Breast epithelium (tissue), 4 donors: ENCODE data around the gene SPTLC2. TPM values are rescaled to one million over a fixed set of nuclear protein-coding genes. Genes with fewer than 3 reads are reported as not detected.

Experiments used
- DNase-seq, 2 donors: peaks; one replicate each; pipeline ENCODE4 v3.0.0-alpha.2; 2019; ENCODE audit warnings: low spot score in 2 of 2
- H3K27ac ChIP-seq, 2 donors: fragments of 200-600 bp; sonication (generic) in 1 of 2; one replicate each; pipeline ENCODE4 v1.5.1; 2016 to 2019; ENCODE audit warnings: mild to moderate bottlenecking in 1 of 2
- H3K27me3 ChIP-seq, 2 donors: fragments of 200-600 bp; sonication (generic) in 1 of 2; one replicate each; pipeline versions ENCODE4 v1.5.1 to v1.6.0; 2017 to 2019; ENCODE audit warnings: control low read depth in 1 of 2, mild to moderate bottlenecking in 1 of 2
- H3K36me3 ChIP-seq: fragments of 200-600 bp; one replicate; pipeline ENCODE4 v1.5.1; 2019
- H3K4me1 ChIP-seq, 2 donors: fragments of 200-600 bp; sonication (generic); one replicate each; pipeline ENCODE4 v1.5.1; 2016 to 2019; ENCODE audit warnings: control low read depth in 1 of 2
- H3K4me3 ChIP-seq, 3 donors: fragments of 200-600 bp; sonication (generic); 1 replicate in 2 of 3; 2 replicates in 1 of 3; pipeline ENCODE4 v1.5.1; 2016 to 2019; ENCODE audit warnings: mild to moderate bottlenecking in 3 of 3, moderate library complexity in 2 of 3
- H3K9me3 ChIP-seq, 2 donors: fragments of 200-600 bp; sonication (generic) in 1 of 2; one replicate each; pipeline ENCODE4 v1.5.1; 2016 to 2019; ENCODE audit warnings: control low read depth in 1 of 2
- POLR2A ChIP-seq: fragments of 450-650 bp; IDR thresholded peaks from one replicate; pipeline ENCODE4 v1.6.1; 2016; ENCODE audit warnings: antibody characterized with exemption, mild to moderate bottlenecking, moderate library complexity
- POLR2AphosphoS5 ChIP-seq, 3 donors: sonication (generic); formaldehyde crosslinking; IDR thresholded peaks; one replicate each; pipeline ENCODE4 v1.6.1; 2017; ENCODE audit warnings: antibody characterized with exemption in 3 of 3
- intact Hi-C: fragments of 100-400 bp; cut with DNase I; formaldehyde crosslinking; loops from one replicate; pipeline ENCODE4 v1.15.1; 2023; ENCODE audit warnings: low total_unique reads
- total RNA-seq, 3 donors: library from RNA; depleted of rRNA; stranded (reverse); fragments of >200 nt; gene quantifications; one replicate each; pipeline ENCODE4 v1.1.0, GENCODE V29; 2016
- TF ChIP-seq, protein P1 (sequence below), 3 donors: fragments of 450-650 bp; IDR thresholded peaks; one replicate each; pipeline ENCODE4 v1.5.1; 2016 to 2017; ENCODE audit warnings: antibody characterized with exemption in 3 of 3, mild to moderate bottlenecking in 3 of 3, moderate library complexity in 3 of 3

Gene SPTLC2
- total RNA-seq, 3 donors from 2014 or later: 31.2 to 47.2 (median 42.6) TPM

DNA sequence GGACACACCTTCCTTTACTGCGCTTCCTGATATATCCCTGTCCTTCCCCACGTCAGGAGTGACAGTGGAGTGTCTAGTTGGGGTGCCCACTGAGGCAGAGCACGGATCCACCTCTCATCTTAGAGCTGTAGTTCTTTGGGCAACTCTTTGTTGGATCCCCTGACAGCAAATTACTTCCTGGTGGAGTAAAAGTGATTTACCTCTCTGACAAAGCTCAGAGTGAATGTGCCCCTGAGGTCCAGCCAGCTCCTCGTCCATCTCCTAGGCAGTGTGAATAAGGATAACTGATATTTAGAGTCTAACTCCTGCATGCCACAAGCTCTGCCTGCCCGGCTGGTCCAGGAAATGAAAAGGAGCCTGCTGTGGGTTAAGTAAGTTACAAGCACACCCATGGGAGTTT is 142.5 kb downstream of the SPTLC2 start:
- TF ChIP-seq, protein P1, sequence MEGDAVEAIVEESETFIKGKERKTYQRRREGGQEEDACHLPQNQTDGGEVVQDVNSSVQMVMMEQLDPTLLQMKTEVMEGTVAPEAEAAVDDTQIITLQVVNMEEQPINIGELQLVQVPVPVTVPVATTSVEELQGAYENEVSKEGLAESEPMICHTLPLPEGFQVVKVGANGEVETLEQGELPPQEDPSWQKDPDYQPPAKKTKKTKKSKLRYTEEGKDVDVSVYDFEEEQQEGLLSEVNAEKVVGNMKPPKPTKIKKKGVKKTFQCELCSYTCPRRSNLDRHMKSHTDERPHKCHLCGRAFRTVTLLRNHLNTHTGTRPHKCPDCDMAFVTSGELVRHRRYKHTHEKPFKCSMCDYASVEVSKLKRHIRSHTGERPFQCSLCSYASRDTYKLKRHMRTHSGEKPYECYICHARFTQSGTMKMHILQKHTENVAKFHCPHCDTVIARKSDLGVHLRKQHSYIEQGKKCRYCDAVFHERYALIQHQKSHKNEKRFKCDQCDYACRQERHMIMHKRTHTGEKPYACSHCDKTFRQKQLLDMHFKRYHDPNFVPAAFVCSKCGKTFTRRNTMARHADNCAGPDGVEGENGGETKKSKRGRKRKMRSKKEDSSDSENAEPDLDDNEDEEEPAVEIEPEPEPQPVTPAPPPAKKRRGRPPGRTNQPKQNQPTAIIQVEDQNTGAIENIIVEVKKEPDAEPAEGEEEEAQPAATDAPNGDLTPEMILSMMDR (IDR thresholded peaks at IDR 0.05): no peak
- no peak for TF ChIP-seq POLR2AphosphoS5 (IDR thresholded peaks at IDR 0.05)
- no peak for TF ChIP-seq POLR2A
- no peak for DNase-seq
- Histone ChIP-seq H3K36me3 (peaks cover 4% of the 10 kb centered on the region), H3K4me1 (no peaks in the 10 kb centered on the region), H3K27me3 (no peaks in the 10 kb centered on the region), H3K27ac (no peak overlapping the region), H3K9me3 (no peaks in the 10 kb centered on the region), H3K4me3 (no peak overlapping the region)
- intact Hi-C loops: no loop called here

DNA sequence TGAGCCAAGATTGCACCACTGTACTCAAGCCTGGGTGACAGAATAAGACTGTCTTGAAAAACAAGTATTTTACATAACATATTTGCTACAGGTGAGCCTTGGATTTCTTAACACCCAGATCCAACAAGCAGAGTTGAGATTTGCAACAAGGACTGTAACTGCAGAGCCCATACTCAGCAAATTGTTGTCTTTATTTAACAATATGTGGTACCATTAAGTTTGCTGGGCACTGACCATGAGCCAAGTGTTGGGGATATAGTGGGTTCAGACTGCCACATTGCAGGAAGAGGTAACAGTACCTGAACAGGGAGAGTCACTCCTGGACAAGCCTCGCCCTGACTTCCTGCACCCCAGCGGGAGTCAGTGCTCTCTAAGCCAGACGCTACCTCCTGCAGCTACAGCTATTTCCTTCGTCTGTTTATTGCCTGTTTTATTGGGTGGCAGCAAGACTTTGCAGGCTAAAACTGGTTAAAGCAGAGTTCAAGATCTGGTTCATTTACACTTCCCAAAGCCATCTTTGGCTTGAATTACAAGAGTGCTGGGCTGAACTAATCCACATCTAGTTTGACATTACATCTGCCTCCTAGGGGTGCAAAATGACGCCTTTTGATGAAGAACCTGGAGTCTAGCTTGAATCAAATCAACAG is 146.1 kb downstream of the SPTLC2 start:
- peaks cover 7% of the 10 kb centered on the region for H3K36me3 ChIP-seq
- no peaks in the 10 kb centered on the region for H3K9me3 ChIP-seq
- intact Hi-C loops: no loop called here
- DNase-seq: no peak
- no peaks in the 10 kb centered on the region for H3K27me3 ChIP-seq
- TF ChIP-seq POLR2AphosphoS5 (IDR thresholded peaks at IDR 0.05): no peak
- TF ChIP-seq POLR2A: no peak
- TF ChIP-seq, protein P1 (IDR thresholded peaks at IDR 0.05): no peak
- H3K4me3 ChIP-seq: no peak overlapping the region
- H3K4me1 ChIP-seq: no peaks in the 10 kb centered on the region
- no peak overlapping the region for H3K27ac ChIP-seq

DNA sequence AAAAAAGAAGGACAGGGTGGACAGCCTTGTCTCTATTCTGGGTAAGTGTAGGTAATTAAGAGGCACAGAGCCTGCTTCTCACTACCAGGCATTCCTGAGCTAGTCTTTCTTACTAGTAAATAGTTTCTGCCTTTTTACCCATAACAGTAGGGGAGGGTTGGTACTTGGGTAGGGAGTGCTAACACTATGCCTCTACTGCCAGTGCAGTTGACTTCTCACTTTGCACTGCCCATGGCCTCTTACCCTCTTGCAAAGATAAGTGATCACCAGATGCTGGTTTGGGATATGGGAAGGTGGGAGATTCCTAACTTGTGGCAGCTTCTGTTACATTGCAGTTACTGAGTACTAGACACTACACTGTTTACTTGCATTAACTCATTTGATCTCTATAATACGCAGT is 146.9 kb downstream of the SPTLC2 start:
- Histone ChIP-seq H3K36me3 (peaks cover 7% of the 10 kb centered on the region), H3K4me1 (no peaks in the 10 kb centered on the region), H3K9me3 (no peaks in the 10 kb centered on the region), H3K4me3 (no peak overlapping the region), H3K27ac (no peak overlapping the region), H3K27me3 (no peaks in the 10 kb centered on the region)
- no peak for DNase-seq
- intact Hi-C loops: loop anchor here (5.0 kb wide), 1 partner anchor 687 kb away; no protein-coding TSS in a partner anchor
- TF ChIP-seq POLR2AphosphoS5 (IDR thresholded peaks at IDR 0.05): no peak
- TF ChIP-seq POLR2A: no peak
- TF ChIP-seq, protein P1 (IDR thresholded peaks at IDR 0.05): no peak

DNA sequence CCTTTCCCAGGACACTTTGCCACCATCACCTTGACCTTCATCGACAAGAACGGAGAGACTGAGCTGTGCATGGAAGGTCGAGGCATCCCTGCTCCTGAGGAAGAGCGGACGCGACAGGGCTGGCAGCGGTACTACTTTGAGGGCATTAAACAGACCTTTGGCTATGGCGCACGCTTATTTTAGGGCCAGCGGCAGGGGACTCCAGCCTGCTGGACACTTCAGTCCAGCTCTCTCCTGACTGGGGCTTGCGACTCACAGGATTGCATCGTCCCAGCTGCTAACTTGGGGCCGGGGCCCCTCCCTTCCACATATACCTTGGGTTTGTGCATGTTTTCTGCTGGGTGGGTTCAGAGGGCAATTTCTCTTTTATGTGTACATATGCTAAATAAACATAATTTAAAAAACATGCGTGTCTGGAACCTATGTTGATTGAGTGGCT is 147.4 kb downstream of the SPTLC2 start:
- no peak overlapping the region for H3K27ac ChIP-seq
- no peaks in the 10 kb centered on the region for H3K9me3 ChIP-seq
- DNase-seq: no peak
- intact Hi-C loops: loop anchor here (5.0 kb wide), 1 partner anchor 687 kb away; no protein-coding TSS in a partner anchor
- no peaks in the 10 kb centered on the region for H3K4me1 ChIP-seq
- H3K27me3 ChIP-seq: no peaks in the 10 kb centered on the region
- peaks cover 7% of the 10 kb centered on the region for H3K36me3 ChIP-seq
- TF ChIP-seq, protein P1 (IDR thresholded peaks at IDR 0.05): no peak
- TF ChIP-seq POLR2A (no peak), POLR2AphosphoS5 (IDR thresholded peaks at IDR 0.05) (no peak)
- H3K4me3 ChIP-seq: no peak overlapping the region

DNA sequence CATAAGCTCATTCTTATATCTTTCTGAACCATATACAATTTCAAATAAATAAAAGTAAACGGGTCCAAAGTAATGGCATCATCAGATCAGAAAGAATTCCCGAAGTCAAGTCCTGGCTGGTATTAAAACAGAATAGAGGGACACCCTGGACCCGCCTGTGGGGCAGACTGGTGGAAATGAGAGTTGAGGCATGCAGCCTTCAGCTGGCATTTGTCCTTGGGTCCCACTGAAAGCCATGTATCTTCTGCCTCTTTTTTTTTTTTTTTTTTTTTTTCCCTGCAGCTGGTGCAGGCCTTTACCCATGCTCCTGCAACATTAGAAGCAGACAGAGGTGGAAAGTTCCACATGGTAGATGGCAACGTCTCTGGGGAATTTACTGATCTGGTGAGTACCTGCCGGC is 148.6 kb downstream of the SPTLC2 start:
- H3K27me3 ChIP-seq: no peaks in the 10 kb centered on the region
- peaks cover 7% of the 10 kb centered on the region for H3K36me3 ChIP-seq
- H3K4me1 ChIP-seq: no peaks in the 10 kb centered on the region
- no peak overlapping the region for H3K4me3 ChIP-seq
- TF ChIP-seq, protein P1 (IDR thresholded peaks at IDR 0.05): no peak
- TF ChIP-seq POLR2AphosphoS5 (IDR thresholded peaks at IDR 0.05) (no peak), POLR2A (no peak)
- no peaks in the 10 kb centered on the region for H3K9me3 ChIP-seq
- no peak overlapping the region for H3K27ac ChIP-seq
- intact Hi-C loops: loop anchor here (5.0 kb wide), 1 partner anchor 686 kb away; no protein-coding TSS in a partner anchor
- DNase-seq: no peak
